Measurements from ENCODE around the gene KDM4C.
A peak's percentile ranks its signal among the peaks of the same experiment; 100 is the strongest.

KDM4C gene

DNA sequence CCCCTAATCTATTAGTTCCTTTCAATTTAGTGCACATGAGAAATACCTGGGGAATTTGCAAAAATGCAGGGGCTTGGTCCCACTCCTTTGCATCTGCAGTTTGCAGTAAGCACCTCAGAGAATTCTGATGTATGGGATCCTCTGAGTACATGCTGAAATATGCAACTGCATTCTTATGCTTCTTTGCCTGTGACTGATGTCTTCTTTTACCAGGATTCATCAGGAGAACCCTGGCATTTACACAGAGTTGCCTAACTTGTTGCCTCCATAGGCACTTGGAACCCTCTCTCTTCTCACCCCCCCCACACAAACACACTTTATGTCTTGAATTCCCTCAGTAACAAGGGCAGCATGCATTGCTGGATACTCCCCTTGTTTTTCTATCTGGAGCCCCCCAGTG is 173.1 kb downstream of the KDM4C start:
- Histone ChIP-seq H4K20me1 (ENCODE audit: insufficient read depth, low read length) (no peaks in the 10 kb centered on the region), H3K4me2 (ENCODE audit: insufficient read depth, low read length) (no peak overlapping the region), H2AFZ (ENCODE audit: low read depth, low read length) (no peak overlapping the region), H3K9ac (ENCODE audit: low read depth, low read length) (no peak overlapping the region), H3K4me3 (ENCODE audit: low read depth in 1 of 2, low read length in 2 of 2) (no peak overlapping the region), H3K9me3 (ENCODE audit: insufficient read depth, low read length, severe bottlenecking) (no peaks in the 10 kb centered on the region), H3K36me3 (ENCODE audit: insufficient read depth, low read length) (no peaks in the 10 kb centered on the region), H3K27ac (ENCODE audit: low read length) (no peak overlapping the region), H3K79me2 (ENCODE audit: insufficient read depth, low read length) (no peaks in the 10 kb centered on the region), H3K27me3 (ENCODE audit: insufficient read depth, low read length, poor library complexity) (no peaks in the 10 kb centered on the region), H3K4me1 (ENCODE audit: insufficient read depth, low read length) (no peaks in the 10 kb centered on the region)
- DNase-seq (no peak), ATAC-seq (ENCODE audit: insufficient read depth, low read depth) (no peak)
- TF ChIP-seq, protein P1, sequence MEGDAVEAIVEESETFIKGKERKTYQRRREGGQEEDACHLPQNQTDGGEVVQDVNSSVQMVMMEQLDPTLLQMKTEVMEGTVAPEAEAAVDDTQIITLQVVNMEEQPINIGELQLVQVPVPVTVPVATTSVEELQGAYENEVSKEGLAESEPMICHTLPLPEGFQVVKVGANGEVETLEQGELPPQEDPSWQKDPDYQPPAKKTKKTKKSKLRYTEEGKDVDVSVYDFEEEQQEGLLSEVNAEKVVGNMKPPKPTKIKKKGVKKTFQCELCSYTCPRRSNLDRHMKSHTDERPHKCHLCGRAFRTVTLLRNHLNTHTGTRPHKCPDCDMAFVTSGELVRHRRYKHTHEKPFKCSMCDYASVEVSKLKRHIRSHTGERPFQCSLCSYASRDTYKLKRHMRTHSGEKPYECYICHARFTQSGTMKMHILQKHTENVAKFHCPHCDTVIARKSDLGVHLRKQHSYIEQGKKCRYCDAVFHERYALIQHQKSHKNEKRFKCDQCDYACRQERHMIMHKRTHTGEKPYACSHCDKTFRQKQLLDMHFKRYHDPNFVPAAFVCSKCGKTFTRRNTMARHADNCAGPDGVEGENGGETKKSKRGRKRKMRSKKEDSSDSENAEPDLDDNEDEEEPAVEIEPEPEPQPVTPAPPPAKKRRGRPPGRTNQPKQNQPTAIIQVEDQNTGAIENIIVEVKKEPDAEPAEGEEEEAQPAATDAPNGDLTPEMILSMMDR (IDR thresholded peaks at IDR 0.05; ENCODE audit: borderline replicate concordance, extremely low read depth, low read length, poor library complexity, severe bottlenecking) = no peak
- no peak for TF ChIP-seq EZH2 (IDR thresholded peaks at IDR 0.05; ENCODE audit: borderline replicate concordance, low read depth, low read length, severe bottlenecking)

DNA sequence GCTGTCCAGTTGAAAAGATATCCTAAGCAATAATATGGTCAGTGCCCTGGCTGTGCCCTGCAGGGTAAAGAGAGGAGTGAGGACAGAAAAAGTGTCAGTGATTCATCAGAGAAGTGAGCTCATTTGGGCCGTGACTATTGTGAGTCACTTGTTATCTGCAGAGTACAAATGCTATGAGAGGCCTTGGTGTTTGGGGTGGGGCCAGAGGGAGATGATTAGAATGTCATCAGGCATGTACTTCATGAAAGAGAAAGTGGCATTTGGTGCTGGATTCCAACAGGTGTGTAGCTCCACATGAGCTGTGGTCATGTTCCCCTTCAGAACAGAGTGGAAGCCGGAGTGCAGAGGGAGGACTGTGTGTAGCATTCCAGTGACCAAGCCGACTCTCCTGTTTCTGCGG is 174.1 kb downstream of the KDM4C start:
- peak; percentile 39; the same call in 1 of the 3 replicates for ATAC-seq (ENCODE audit: insufficient read depth, low read depth)
- Histone ChIP-seq H3K79me2 (ENCODE audit: insufficient read depth, low read length) (no peaks in the 10 kb centered on the region), H3K27me3 (ENCODE audit: insufficient read depth, low read length, poor library complexity) (no peaks in the 10 kb centered on the region), H3K27ac (ENCODE audit: low read length) (no peak overlapping the region), H3K9ac (ENCODE audit: low read depth, low read length) (no peak overlapping the region), H4K20me1 (ENCODE audit: insufficient read depth, low read length) (no peaks in the 10 kb centered on the region), H2AFZ (ENCODE audit: low read depth, low read length) (no peak overlapping the region), H3K4me3 (ENCODE audit: low read depth in 1 of 2, low read length in 2 of 2) (no peak overlapping the region), H3K9me3 (ENCODE audit: insufficient read depth, low read length, severe bottlenecking) (no peaks in the 10 kb centered on the region), H3K4me1 (ENCODE audit: insufficient read depth, low read length) (no peaks in the 10 kb centered on the region), H3K4me2 (ENCODE audit: insufficient read depth, low read length) (no peak overlapping the region), H3K36me3 (ENCODE audit: insufficient read depth, low read length) (no peaks in the 10 kb centered on the region)
- TF ChIP-seq EZH2 (IDR thresholded peaks at IDR 0.05; ENCODE audit: borderline replicate concordance, low read depth, low read length, severe bottlenecking) = no peak
- TF ChIP-seq, protein P1 (IDR thresholded peaks at IDR 0.05; ENCODE audit: borderline replicate concordance, extremely low read depth, low read length, poor library complexity, severe bottlenecking) = no peak
- no peak for DNase-seq

DNA sequence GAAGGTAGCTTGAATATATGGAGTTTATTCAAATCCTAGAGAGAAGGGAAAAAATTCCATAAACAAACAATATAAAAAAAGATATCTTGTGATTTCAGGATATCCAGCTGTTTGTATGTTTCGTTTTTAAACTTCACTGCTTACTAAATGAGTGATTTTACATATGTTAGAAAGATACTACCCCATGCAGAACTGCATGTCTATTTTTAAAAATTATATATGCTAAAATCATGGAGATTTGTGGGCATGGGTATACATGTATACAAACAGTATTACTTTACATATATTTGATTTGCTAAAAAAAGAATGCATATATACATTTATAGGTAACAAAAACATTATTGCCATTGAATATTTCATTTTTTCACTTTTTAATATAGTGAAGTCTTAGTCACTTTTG is 178.3 kb downstream of the KDM4C start:
- H3K4me1 ChIP-seq (ENCODE audit: insufficient read depth, low read length) = no peaks in the 10 kb centered on the region
- no peaks in the 10 kb centered on the region for H3K36me3 ChIP-seq (ENCODE audit: insufficient read depth, low read length)

More for the DNA sequence above, 178.3 kb downstream of the KDM4C start:
- H3K4me2 ChIP-seq (ENCODE audit: insufficient read depth, low read length) = no peak overlapping the region
- H3K27me3 ChIP-seq (ENCODE audit: insufficient read depth, low read length, poor library complexity) = no peaks in the 10 kb centered on the region
- TF ChIP-seq, protein P1 (IDR thresholded peaks at IDR 0.05; ENCODE audit: borderline replicate concordance, extremely low read depth, low read length, poor library complexity, severe bottlenecking) = no peak
- TF ChIP-seq EZH2 (IDR thresholded peaks at IDR 0.05; ENCODE audit: borderline replicate concordance, low read depth, low read length, severe bottlenecking) = no peak
- H3K9ac ChIP-seq (ENCODE audit: low read depth, low read length) = no peak overlapping the region
- no peaks in the 10 kb centered on the region for H3K9me3 ChIP-seq (ENCODE audit: insufficient read depth, low read length, severe bottlenecking)
- H3K4me3 ChIP-seq (ENCODE audit: low read depth in 1 of 2, low read length in 2 of 2) = no peak overlapping the region
- no peaks in the 10 kb centered on the region for H3K79me2 ChIP-seq (ENCODE audit: insufficient read depth, low read length)
- ATAC-seq (ENCODE audit: insufficient read depth, low read depth) (no peak), DNase-seq (no peak)
- no peak overlapping the region for H3K27ac ChIP-seq (ENCODE audit: low read length)
- H2AFZ ChIP-seq (ENCODE audit: low read depth, low read length) = no peak overlapping the region
- H4K20me1 ChIP-seq (ENCODE audit: insufficient read depth, low read length) = no peaks in the 10 kb centered on the region

All from DND-41 (cell line).